CD4-positive, alpha-beta T cell (primary cell): Measurements from ENCODE around the gene SNN. TPM values are rescaled to one million over a fixed set of nuclear protein-coding genes. Genes with fewer than 3 reads are reported as not detected.
A peak's percentile ranks its signal among the peaks of the same experiment; 100 is the strongest.

Experiments used
- ATAC-seq: fragments of 200-7000 bp; cut with Tn5 transposase; one replicate; pipeline ENCODE4 v1.10.0; 2022; ENCODE audit warnings: mild to moderate bottlenecking; ENCODE audit not compliant: poor library complexity
- CTCF ChIA-PET: fragments of 350-600 bp; sonication (Branson Sonifier 250); formaldehyde crosslinking; loops from one replicate; lab custom pipeline; 2021; ENCODE audit warnings: antibody characterized with exemption, inconsistent platforms; lab: Charles Lee
- POLR2A ChIA-PET: fragments of 350-600 bp; sonication (Branson Sonifier 250); formaldehyde crosslinking; loops from one replicate; lab custom pipeline; 2021; ENCODE audit warnings: antibody characterized with exemption, inconsistent platforms; lab: Charles Lee
- DNase-seq, 14 experiments: peaks; one replicate each; pipeline ENCODE4 v3.0.0-alpha.2; 2013 to 2020; ENCODE audit warnings: mixed read lengths in 2 of 14
- H3K27ac ChIP-seq, 2 donors: one replicate each; pipeline versions ENCODE4 v1.5.1 to v1.7.0; 2013; ENCODE audit warnings: low read length in 2 of 2, low read depth in 1 of 2, mild to moderate bottlenecking in 1 of 2
- H3K27me3 ChIP-seq, 2 experiments: 1 replicate in 1 of 2; 2 replicates in 1 of 2; pipeline versions ENCODE4 v1.6.1 to v1.7.0; 2013; ENCODE audit warnings: low read length in 2 of 2, control low read depth in 1 of 2, mild to moderate bottlenecking in 1 of 2, moderate library complexity in 1 of 2; ENCODE audit not compliant: insufficient read depth in 2 of 2, control insufficient read depth in 1 of 2
- H3K36me3 ChIP-seq: one replicate; pipeline ENCODE4 v1.6.1; 2013; ENCODE audit warnings: low read length, control low read depth; ENCODE audit not compliant: insufficient read depth
- H3K4me1 ChIP-seq: one replicate; pipeline ENCODE4 v1.6.1; 2013; ENCODE audit warnings: low read length, control low read depth; ENCODE audit not compliant: insufficient read depth
- H3K4me3 ChIP-seq: one replicate; pipeline ENCODE4 v1.5.1; 2013; ENCODE audit warnings: mild to moderate bottlenecking, low read length, moderate library complexity
- H3K9me3 ChIP-seq, 2 experiments: 1 replicate in 1 of 2; 2 replicates in 1 of 2; pipeline versions ENCODE4 v1.6.1 to v1.7.0; 2013; ENCODE audit warnings: low read length in 2 of 2, mild to moderate bottlenecking in 2 of 2, control low read depth in 1 of 2, moderate library complexity in 1 of 2; ENCODE audit not compliant: control insufficient read depth in 1 of 2, insufficient read depth in 1 of 2
- H3K27ac Mint-ChIP-seq: one replicate; pipeline ENCODE4 v1.8.0; 2020; ENCODE audit warnings: mixed read lengths
- H3K27me3 Mint-ChIP-seq: one replicate; pipeline ENCODE4 v1.8.0; 2021; ENCODE audit warnings: mixed read lengths
- H3K36me3 Mint-ChIP-seq: one replicate; pipeline ENCODE4 v1.8.0; 2021; ENCODE audit warnings: low read depth, mixed read lengths
- H3K4me1 Mint-ChIP-seq: one replicate; pipeline ENCODE4 v1.8.0; 2021; ENCODE audit warnings: low read depth, mixed read lengths
- H3K4me3 Mint-ChIP-seq: one replicate; pipeline ENCODE4 v1.8.0; 2020; ENCODE audit warnings: mild to moderate bottlenecking, mixed read lengths
- H3K9me3 Mint-ChIP-seq: one replicate; pipeline ENCODE4 v1.8.0; 2020; ENCODE audit warnings: mixed read lengths
- CTCF ChIP-seq: fragments of 200-600 bp; IDR thresholded peaks from one replicate; pipeline ENCODE4 v1.8.0; 2022; ENCODE audit warnings: antibody characterized with exemption, mild to moderate bottlenecking
- intact Hi-C, 2 experiments: fragments of 100-400 bp; cut with DNase I in 1 of 2; cut with micrococcal nuclease in 1 of 2; formaldehyde crosslinking; loops; one replicate each; pipeline versions ENCODE4 v1.15.1 to v1.9.0; 2023 to 2025; cut with DNase I, micrococcal nuclease
- total RNA-seq, 174 experiments: library from RNA in 2 of 174; stranded (reverse) in 2 of 174; gene quantifications; one replicate each; pipeline ENCODE4 v1.2.3 and lab custom pipeline; 2021 to 2026

The SNN gene
- total RNA-seq, 2 experiments from 2014 or later = 76.3 to 79.7 TPM

GRCh38 chr16:11698271-11698689 is 30.0 kb downstream of the SNN start:
- H3K4me3 ChIP-seq = no peak overlapping the region
- CTCF ChIA-PET = interaction anchor here (0.6 kb wide), 1 partner anchor 138 kb away, joined by 3 read pairs; no protein-coding TSS in a partner anchor
- intact Hi-C loops = no loop called here
- H3K36me3 Mint-ChIP-seq = peaks cover 95% of the 10 kb centered on the region
- no peaks in the 10 kb centered on the region for H3K9me3 ChIP-seq
- no peaks in the 10 kb centered on the region for H3K27me3 Mint-ChIP-seq
- no peaks in the 10 kb centered on the region for H3K9me3 Mint-ChIP-seq
- peaks cover 70% of the 10 kb centered on the region for H3K36me3 ChIP-seq
- DNase-seq (peak in 6 of 14 experiments; percentile 10 to 59 (median 32)), ATAC-seq (peak; percentile 57)
- H3K4me1 ChIP-seq = peaks cover 27% of the 10 kb centered on the region
- no peak overlapping the region for H3K4me3 Mint-ChIP-seq
- POLR2A ChIA-PET = interaction anchor here (1.3 kb wide), 1 partner anchor 10 kb away, joined by 4 read pairs; no protein-coding TSS in a partner anchor
- H3K27ac ChIP-seq = no peak overlapping the region
- H3K4me1 Mint-ChIP-seq = peaks cover 55% of the 10 kb centered on the region
- peak overlapping the region; percentile 28 for H3K27ac Mint-ChIP-seq
- H3K27me3 ChIP-seq = no peaks in the 10 kb centered on the region
- TF ChIP-seq CTCF = peak; percentile 19

- H3K4me3 Mint-ChIP-seq = no peak overlapping the region
- TF ChIP-seq CTCF = no peak
- no peaks in the 10 kb centered on the region for H3K27me3 Mint-ChIP-seq
- intact Hi-C loops = no loop called here
- Histone ChIP-seq H3K27ac (no peak overlapping the region), H3K9me3 (no peaks in the 10 kb centered on the region), H3K4me3 (no peak overlapping the region), H3K27me3 (no peaks in the 10 kb centered on the region), H3K4me1 (peaks cover 27% of the 10 kb centered on the region), H3K36me3 (peaks cover 80% of the 10 kb centered on the region)
- CTCF ChIA-PET = no interaction called here
- H3K4me1 Mint-ChIP-seq = peaks cover 63% of the 10 kb centered on the region
- DNase-seq (no peak), ATAC-seq (no peak)
- POLR2A ChIA-PET = interaction anchor here (1.1 kb wide), 1 partner anchor 11 kb away, joined by 3 read pairs; no protein-coding TSS in a partner anchor
- peaks cover 93% of the 10 kb centered on the region for H3K36me3 Mint-ChIP-seq
- H3K9me3 Mint-ChIP-seq = no peaks in the 10 kb centered on the region
- H3K27ac Mint-ChIP-seq = peak overlapping the region; percentile 32
Observed at GRCh38 chr16:11699234-11699894, 31.1 kb downstream of the SNN start.

GRCh38 chr16:11700264-11701029 is 32.2 kb downstream of the SNN start:
- Histone ChIP-seq H3K4me3 (no peak overlapping the region), H3K27ac (no peak overlapping the region), H3K27me3 (no peaks in the 10 kb centered on the region), H3K9me3 (no peaks in the 10 kb centered on the region), H3K36me3 (peaks cover 74% of the 10 kb centered on the region), H3K4me1 (peaks cover 27% of the 10 kb centered on the region)
- POLR2A ChIA-PET = interaction anchor here (1.1 kb wide), 1 partner anchor 12 kb away, joined by 3 read pairs; no protein-coding TSS in a partner anchor
- Mint-ChIP-seq H3K27ac (peak overlapping the region; percentile 32), H3K27me3 (no peaks in the 10 kb centered on the region), H3K4me1 (peaks cover 66% of the 10 kb centered on the region), H3K4me3 (no peak overlapping the region), H3K36me3 (peaks cover 93% of the 10 kb centered on the region), H3K9me3 (no peaks in the 10 kb centered on the region)
- ATAC-seq (no peak), DNase-seq (peak in 2 of 14 experiments; percentile 25 to 47)
- intact Hi-C loops = no loop called here
- no peak for TF ChIP-seq CTCF
- CTCF ChIA-PET = no interaction called here
